HepG2 (cell line): ENCODE results near the gene CARHSP1. TPM values are rescaled to one million over a fixed set of nuclear protein-coding genes. Genes with fewer than 3 reads are reported as not detected.

Experiments used
- CBX5 ChIP-seq: sonication (generic); formaldehyde crosslinking; IDR thresholded peaks from 2 replicates; pipeline ENCODE4 v1.4.0; 2020; ENCODE audit warnings: missing genetic modification reagents, borderline replicate concordance
- ETV6 ChIP-seq: sonication (generic); formaldehyde crosslinking; conservative IDR thresholded peaks from 2 replicates; pipeline ENCODE4 v1.4.0; 2020; ENCODE audit warnings: missing genetic modification reagents
- FOXK2 ChIP-seq: fragments of 450-650 bp; IDR thresholded peaks from 2 replicates; pipeline ENCODE4 v1.6.1; 2016
- HCFC1 ChIP-seq: fragments of 150-350 bp; IDR thresholded peaks from 2 replicates; pipeline ENCODE4 v1.6.1; 2014; ENCODE audit warnings: low read depth, low read length
- HES4 ChIP-seq: sonication (generic); formaldehyde crosslinking; IDR thresholded peaks from 2 replicates; pipeline ENCODE4 v1.9.0; 2021; ENCODE audit warnings: mild to moderate bottlenecking, missing genetic modification reagents, borderline replicate concordance
- HMG20A ChIP-seq: IDR thresholded peaks from 2 replicates; pipeline ENCODE4 v1.6.1; 2016; ENCODE audit warnings: borderline replicate concordance
- KDM3A ChIP-seq: IDR thresholded peaks from 2 replicates; pipeline ENCODE4 v1.6.1; 2018; ENCODE audit warnings: low read depth, missing compliant biosample characterization
- MEIS1 ChIP-seq: sonication (generic); formaldehyde crosslinking; IDR thresholded peaks from 2 replicates; pipeline ENCODE4 v1.9.0; 2021; ENCODE audit warnings: mild to moderate bottlenecking, missing genetic modification reagents, moderate library complexity, borderline replicate concordance
- NFE2L2 ChIP-seq: fragments of 150-350 bp; IDR thresholded peaks from 2 replicates; pipeline ENCODE4 v1.6.1; 2014; ENCODE audit warnings: low read length
- NR2F2 ChIP-seq: IDR thresholded peaks from 2 replicates; pipeline ENCODE4 v1.6.1; 2012; ENCODE audit warnings: low read depth, inconsistent platforms, borderline replicate concordance
- NRL ChIP-seq: sonication (generic); formaldehyde crosslinking; IDR thresholded peaks from 2 replicates; pipeline ENCODE4 v1.5.0; 2020; ENCODE audit warnings: missing genetic modification reagents, mild to moderate bottlenecking, moderate library complexity, borderline replicate concordance
- RARG ChIP-seq: sonication (generic); formaldehyde crosslinking; IDR thresholded peaks from 2 replicates; pipeline ENCODE4 v1.4.0; 2020; ENCODE audit warnings: low read depth, mild to moderate bottlenecking, missing genetic modification reagents
- RNF2 ChIP-seq: fragments of 450-650 bp; conservative IDR thresholded peaks from 2 replicates; pipeline ENCODE4 v1.6.1; 2016; ENCODE audit warnings: low read depth
- RORA ChIP-seq: sonication (generic); formaldehyde crosslinking; IDR thresholded peaks from 2 replicates; pipeline ENCODE4 v1.5.0; 2020; ENCODE audit warnings: mild to moderate bottlenecking, missing genetic modification reagents, moderate library complexity
- TBX2 ChIP-seq: sonication (generic); formaldehyde crosslinking; IDR thresholded peaks from 2 replicates; pipeline ENCODE4 v1.5.0; 2020; ENCODE audit warnings: missing genetic modification reagents, mild to moderate bottlenecking, borderline replicate concordance
- ZNF337 ChIP-seq: sonication (generic); formaldehyde crosslinking; IDR thresholded peaks from 2 replicates; pipeline ENCODE4 v1.5.1; 2020; ENCODE audit warnings: missing genetic modification reagents, low read depth, mild to moderate bottlenecking, borderline replicate concordance
- ZNF589 ChIP-seq: sonication (generic); formaldehyde crosslinking; conservative IDR thresholded peaks from 2 replicates; pipeline ENCODE4 v1.8.0; 2022; ENCODE audit warnings: mild to moderate bottlenecking, moderate library complexity, missing genetic modification reagents
- ZNF619 ChIP-seq: sonication (generic); formaldehyde crosslinking; IDR thresholded peaks from 2 replicates; pipeline ENCODE4 v1.4.0; 2020; ENCODE audit warnings: mild to moderate bottlenecking, missing genetic modification reagents
- ZNF788 ChIP-seq: sonication (generic); formaldehyde crosslinking; IDR thresholded peaks from 2 replicates; pipeline ENCODE4 v1.5.0; 2020; ENCODE audit warnings: mild to moderate bottlenecking, missing genetic modification reagents, borderline replicate concordance
- ZSCAN12 ChIP-seq: sonication (generic); formaldehyde crosslinking; IDR thresholded peaks from 2 replicates; pipeline ENCODE4 v1.9.0; 2021; ENCODE audit warnings: mild to moderate bottlenecking, missing genetic modification reagents
- ZSCAN9 ChIP-seq: IDR thresholded peaks from 2 replicates; pipeline ENCODE4 v1.6.1; 2016; ENCODE audit warnings: borderline replicate concordance
- polyA plus RNA-seq, 8 experiments: library from polyadenylated mRNA; depleted of rRNA in 3 of 8; stranded (reverse) in 7 of 8; unstranded in 1 of 8; fragments of >200 nt; fragmentation: Illumina TruSeq in 4 of 8; extraction: Trizol in 4 of 8; gene quantifications; 2 replicates each; pipeline versions ENCODE4 v1.2.1 to v1.2.3, GENCODE V29; 2011 to 2016; ENCODE audit warnings: low read depth in 4 of 8, missing spikeins in 1 of 8, mixed read lengths in 1 of 8; ENCODE audit not compliant: insufficient read depth in 1 of 8
- total RNA-seq, 5 experiments: library from RNA; depleted of rRNA; stranded (reverse); fragments of >200 nt; fragmentation: Illumina TruSeq; extraction: Trizol; gene quantifications; 2 replicates each; pipeline ENCODE4 v1.2.3, GENCODE V29; 2016; ENCODE audit warnings: low read depth in 1 of 5
- TF ChIP-seq, protein P1 (sequence below): sonication (generic); formaldehyde crosslinking; IDR thresholded peaks from 2 replicates; pipeline ENCODE4 v1.4.0; 2020; ENCODE audit warnings: mild to moderate bottlenecking, missing genetic modification reagents
- TF ChIP-seq, protein P2 (sequence below): IDR thresholded peaks from 2 replicates; pipeline ENCODE4 v1.6.1; 2016; ENCODE audit warnings: missing compliant biosample characterization, missing genetic modification reagents, borderline replicate concordance
- TF ChIP-seq, protein P3 (sequence below): sonication (generic); formaldehyde crosslinking; IDR thresholded peaks from 2 replicates; pipeline ENCODE4 v1.8.0; 2022; ENCODE audit warnings: mild to moderate bottlenecking, missing genetic modification reagents, borderline replicate concordance
- TF ChIP-seq, protein P4 (sequence below): sonication (generic); formaldehyde crosslinking; IDR thresholded peaks from 2 replicates; pipeline ENCODE4 v1.5.0; 2020; ENCODE audit warnings: missing genetic modification reagents

CARHSP1 gene
- total and polyA plus RNA-seq, 2 of the 13 experiments (the other 11 are each of a cell fraction or from before 2014, with no cell fraction given): 173 to 345 TPM

- TF ChIP-seq ZNF589 (CRISPR knock-in tag) (no peak), CBX5 (peak; percentile 73), ZSCAN9 (CRISPR knock-in tag) (peak; percentile 89), ZNF619 (CRISPR knock-in tag) (no peak), ZNF788 (CRISPR knock-in tag) (peak; percentile 79; the same call in 1 of the 2 replicates), FOXK2 (no peak), ETV6 (CRISPR knock-in tag) (peak; percentile 23; the same call in 1 of the 2 replicates), TBX2 (peak; percentile 71; the same call in 1 of the 2 replicates), RNF2 (no peak; the same call in 1 of the 2 replicates), RARG (CRISPR knock-in tag) (no peak), NFE2L2 (no peak), MEIS1 (CRISPR knock-in tag) (no peak), HCFC1 (0 out of 2 replicates have a peak, but pooled peaks have one; percentile 33), HMG20A (CRISPR knock-in tag) (0 out of 2 replicates have a peak, but pooled peaks have one; percentile 29), RORA (no peak), ZNF337 (CRISPR knock-in tag) (no peak), HES4 (peak; percentile 90), NRL (CRISPR knock-in tag) (peak; percentile 11; the same call in 1 of the 2 replicates), KDM3A (peak; percentile 42; the same call in 1 of the 2 replicates), NR2F2 (no peak), ZSCAN12 (CRISPR knock-in tag) (no peak)
- TF ChIP-seq, protein P1, sequence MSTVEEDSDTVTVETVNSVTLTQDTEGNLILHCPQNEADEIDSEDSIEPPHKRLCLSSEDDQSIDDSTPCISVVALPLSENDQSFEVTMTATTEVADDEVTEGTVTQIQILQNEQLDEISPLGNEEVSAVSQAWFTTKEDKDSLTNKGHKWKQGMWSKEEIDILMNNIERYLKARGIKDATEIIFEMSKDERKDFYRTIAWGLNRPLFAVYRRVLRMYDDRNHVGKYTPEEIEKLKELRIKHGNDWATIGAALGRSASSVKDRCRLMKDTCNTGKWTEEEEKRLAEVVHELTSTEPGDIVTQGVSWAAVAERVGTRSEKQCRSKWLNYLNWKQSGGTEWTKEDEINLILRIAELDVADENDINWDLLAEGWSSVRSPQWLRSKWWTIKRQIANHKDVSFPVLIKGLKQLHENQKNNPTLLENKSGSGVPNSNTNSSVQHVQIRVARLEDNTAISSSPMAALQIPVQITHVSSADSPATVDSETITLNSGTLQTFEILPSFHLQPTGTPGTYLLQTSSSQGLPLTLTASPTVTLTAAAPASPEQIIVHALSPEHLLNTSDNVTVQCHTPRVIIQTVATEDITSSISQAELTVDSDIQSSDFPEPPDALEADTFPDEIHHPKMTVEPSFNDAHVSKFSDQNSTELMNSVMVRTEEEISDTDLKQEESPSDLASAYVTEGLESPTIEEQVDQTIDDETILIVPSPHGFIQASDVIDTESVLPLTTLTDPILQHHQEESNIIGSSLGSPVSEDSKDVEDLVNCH: no peak
- TF ChIP-seq, protein P2, sequence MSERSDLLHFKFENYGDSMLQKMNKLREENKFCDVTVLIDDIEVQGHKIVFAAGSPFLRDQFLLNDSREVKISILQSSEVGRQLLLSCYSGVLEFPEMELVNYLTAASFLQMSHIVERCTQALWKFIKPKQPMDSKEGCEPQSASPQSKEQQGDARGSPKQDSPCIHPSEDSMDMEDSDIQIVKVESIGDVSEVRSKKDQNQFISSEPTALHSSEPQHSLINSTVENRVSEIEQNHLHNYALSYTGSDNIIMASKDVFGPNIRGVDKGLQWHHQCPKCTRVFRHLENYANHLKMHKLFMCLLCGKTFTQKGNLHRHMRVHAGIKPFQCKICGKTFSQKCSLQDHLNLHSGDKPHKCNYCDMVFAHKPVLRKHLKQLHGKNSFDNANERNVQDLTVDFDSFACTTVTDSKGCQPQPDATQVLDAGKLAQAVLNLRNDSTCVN (CRISPR knock-in tag): peak; percentile 62
- TF ChIP-seq, protein P3, sequence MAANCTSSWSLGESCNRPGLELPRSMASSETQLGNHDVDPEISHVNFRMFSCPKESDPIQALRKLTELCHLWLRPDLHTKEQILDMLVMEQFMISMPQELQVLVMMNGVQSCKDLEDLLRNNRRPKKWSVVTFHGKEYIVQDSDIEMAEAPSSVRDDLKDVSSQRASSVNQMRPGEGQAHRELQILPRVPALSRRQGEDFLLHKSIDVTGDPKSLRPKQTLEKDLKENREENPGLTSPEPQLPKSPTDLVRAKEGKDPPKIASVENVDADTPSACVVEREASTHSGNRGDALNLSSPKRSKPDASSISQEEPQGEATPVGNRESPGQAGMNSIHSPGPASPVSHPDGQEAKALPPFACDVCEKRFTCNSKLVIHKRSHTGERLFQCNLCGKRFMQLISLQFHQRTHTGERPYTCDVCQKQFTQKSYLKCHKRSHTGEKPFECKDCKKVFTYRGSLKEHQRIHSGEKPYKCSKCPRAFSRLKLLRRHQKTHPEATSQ (CRISPR knock-in tag): no peak; the same call in 1 of the 2 replicates
- TF ChIP-seq, protein P4, sequence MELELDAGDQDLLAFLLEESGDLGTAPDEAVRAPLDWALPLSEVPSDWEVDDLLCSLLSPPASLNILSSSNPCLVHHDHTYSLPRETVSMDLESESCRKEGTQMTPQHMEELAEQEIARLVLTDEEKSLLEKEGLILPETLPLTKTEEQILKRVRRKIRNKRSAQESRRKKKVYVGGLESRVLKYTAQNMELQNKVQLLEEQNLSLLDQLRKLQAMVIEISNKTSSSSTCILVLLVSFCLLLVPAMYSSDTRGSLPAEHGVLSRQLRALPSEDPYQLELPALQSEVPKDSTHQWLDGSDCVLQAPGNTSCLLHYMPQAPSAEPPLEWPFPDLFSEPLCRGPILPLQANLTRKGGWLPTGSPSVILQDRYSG (CRISPR knock-in tag): no peak
Observed at GRCh38 chr16:8866118-8866883, 2.5 kb downstream of the CARHSP1 start (continued).
